ENCODE results near the gene GABPB2. TPM values are rescaled to one million over a fixed set of nuclear protein-coding genes. Genes with fewer than 3 reads are reported as not detected.

Gene GABPB2
- total RNA-seq, 1 donor from 2014 or later = 3.6 TPM

- peaks cover 2% of the 10 kb centered on the region for H3K36me3 Mint-ChIP-seq (ENCODE audit: low read depth, unreplicated experiment)
- Histone ChIP-seq H3K79me2 (ENCODE audit: insufficient read depth, low read length) (no peaks in the 10 kb centered on the region), H3K4me2 (ENCODE audit: low read length) (no peak overlapping the region), H4K20me1 (ENCODE audit: insufficient read depth, low read length) (no peaks in the 10 kb centered on the region), H3K4me3 (ENCODE audit: insufficient read depth, low read depth, low read length) (no peak overlapping the region), H3K36me3 (ENCODE audit: insufficient read depth, low read length) (no peaks in the 10 kb centered on the region), H2AFZ (ENCODE audit: low read depth, low read length) (no peak overlapping the region), H3K27me3 (ENCODE audit: insufficient read depth, low read length) (no peaks in the 10 kb centered on the region), H3K9ac (ENCODE audit: low read length) (no peak overlapping the region), H3K27ac (ENCODE audit: low read depth, low read length) (no peak overlapping the region), H3K4me1 (ENCODE audit: insufficient read depth, low read length) (peaks cover 4% of the 10 kb centered on the region), H3K9me3 (ENCODE audit: insufficient read depth, low read depth, low read length) (no peaks in the 10 kb centered on the region)
- H3K4me3 Mint-ChIP-seq (ENCODE audit: unreplicated experiment) = no peak overlapping the region
- H3K4me1 Mint-ChIP-seq (ENCODE audit: low read depth, unreplicated experiment) = peaks cover 5% of the 10 kb centered on the region
- H3K27ac Mint-ChIP-seq (ENCODE audit: unreplicated experiment) = no peak overlapping the region
- no peaks in the 10 kb centered on the region for H3K27me3 Mint-ChIP-seq (ENCODE audit: low read depth, unreplicated experiment)
- FAIRE-seq = no peak
- no peak for DNase-seq (ENCODE audit: low read depth)
- TF ChIP-seq CTCF (IDR thresholded peaks at IDR 0.05; ENCODE audit: insufficient read depth, low read depth, low read length) (no peak), EZH2 (IDR thresholded peaks at IDR 0.05; ENCODE audit: insufficient read depth, low read length) (no peak)
- no peaks in the 10 kb centered on the region for H3K9me3 Mint-ChIP-seq (ENCODE audit: unreplicated experiment)
These were observed 37.8 kb downstream of the GABPB2 start for GRCh38 chr1:151108331-151108730.

- Histone ChIP-seq H3K27me3 (ENCODE audit: insufficient read depth, low read length) (no peaks in the 10 kb centered on the region), H4K20me1 (ENCODE audit: insufficient read depth, low read length) (no peaks in the 10 kb centered on the region), H3K4me3 (ENCODE audit: insufficient read depth, low read depth, low read length) (no peak overlapping the region), H3K27ac (ENCODE audit: low read depth, low read length) (no peak overlapping the region), H3K9me3 (ENCODE audit: insufficient read depth, low read depth, low read length) (no peaks in the 10 kb centered on the region), H3K79me2 (ENCODE audit: insufficient read depth, low read length) (no peaks in the 10 kb centered on the region), H2AFZ (ENCODE audit: low read depth, low read length) (no peak overlapping the region), H3K9ac (ENCODE audit: low read length) (no peak overlapping the region), H3K4me1 (ENCODE audit: insufficient read depth, low read length) (no peaks in the 10 kb centered on the region), H3K36me3 (ENCODE audit: insufficient read depth, low read length) (no peaks in the 10 kb centered on the region), H3K4me2 (ENCODE audit: low read length) (no peak overlapping the region)
- DNase-seq (ENCODE audit: low read depth) = no peak
- no peak overlapping the region for H3K27ac Mint-ChIP-seq (ENCODE audit: unreplicated experiment)
- no peaks in the 10 kb centered on the region for H3K4me1 Mint-ChIP-seq (ENCODE audit: low read depth, unreplicated experiment)
- H3K36me3 Mint-ChIP-seq (ENCODE audit: low read depth, unreplicated experiment) = peaks cover 2% of the 10 kb centered on the region
- TF ChIP-seq CTCF (IDR thresholded peaks at IDR 0.05; ENCODE audit: insufficient read depth, low read depth, low read length) = no peak
- no peak for TF ChIP-seq EZH2 (IDR thresholded peaks at IDR 0.05; ENCODE audit: insufficient read depth, low read length)
- no peaks in the 10 kb centered on the region for H3K27me3 Mint-ChIP-seq (ENCODE audit: low read depth, unreplicated experiment)
- no peaks in the 10 kb centered on the region for H3K9me3 Mint-ChIP-seq (ENCODE audit: unreplicated experiment)
- no peak for FAIRE-seq
- H3K4me3 Mint-ChIP-seq (ENCODE audit: unreplicated experiment) = no peak overlapping the region
These were observed 43.3 kb downstream of the GABPB2 start for GRCh38 chr1:151113877-151114276.

GRCh38 chr1:151124763-151125403 lies 54.3 kb downstream of the GABPB2 start:
- Histone ChIP-seq H3K36me3 (ENCODE audit: insufficient read depth, low read length) (no peaks in the 10 kb centered on the region), H3K79me2 (ENCODE audit: insufficient read depth, low read length) (no peaks in the 10 kb centered on the region), H3K27me3 (ENCODE audit: insufficient read depth, low read length) (no peaks in the 10 kb centered on the region), H3K4me2 (ENCODE audit: low read length) (no peak overlapping the region), H2AFZ (ENCODE audit: low read depth, low read length) (no peak overlapping the region), H3K4me1 (ENCODE audit: insufficient read depth, low read length) (no peaks in the 10 kb centered on the region), H3K9ac (ENCODE audit: low read length) (no peak overlapping the region), H3K4me3 (ENCODE audit: insufficient read depth, low read depth, low read length) (no peak overlapping the region), H3K9me3 (ENCODE audit: insufficient read depth, low read depth, low read length) (no peaks in the 10 kb centered on the region), H3K27ac (ENCODE audit: low read depth, low read length) (no peak overlapping the region), H4K20me1 (ENCODE audit: insufficient read depth, low read length) (no peaks in the 10 kb centered on the region)
- Mint-ChIP-seq H3K4me3 (ENCODE audit: unreplicated experiment) (no peak overlapping the region), H3K4me1 (ENCODE audit: low read depth, unreplicated experiment) (peaks cover 4% of the 10 kb centered on the region), H3K27ac (ENCODE audit: unreplicated experiment) (no peak overlapping the region), H3K36me3 (ENCODE audit: low read depth, unreplicated experiment) (peaks cover 1% of the 10 kb centered on the region), H3K9me3 (ENCODE audit: unreplicated experiment) (no peaks in the 10 kb centered on the region), H3K27me3 (ENCODE audit: low read depth, unreplicated experiment) (no peaks in the 10 kb centered on the region)
- TF ChIP-seq CTCF (IDR thresholded peaks at IDR 0.05; ENCODE audit: insufficient read depth, low read depth, low read length) (no peak), EZH2 (IDR thresholded peaks at IDR 0.05; ENCODE audit: insufficient read depth, low read length) (no peak)
- DNase-seq (ENCODE audit: low read depth) (no peak), FAIRE-seq (no peak)

All from astrocyte (in vitro differentiated cells and primary cell).